Keratinocyte (primary cell): Measurements from ENCODE around the gene RTN4R. TPM values are rescaled to one million over a fixed set of nuclear protein-coding genes. Genes with fewer than 3 reads are reported as not detected.
"Not testable (repeated sequence)": the region's sequence is repeated elsewhere in the genome, so short reads cannot be mapped to it uniquely, and the experiment has no call there.

Experiments used
- DNase-seq: peaks from one replicate; pipeline ENCODE4 v3.0.0-alpha.2; 2011; ENCODE audit warnings: low read depth, missing footprints, low spot score
- FAIRE-seq: peaks from 2 replicates; lab custom pipeline; 2011; peaks lifted over from hg19 to GRCh38; lab: Jason Lieb, UNC
- H2AFZ ChIP-seq: 2 replicates; pipeline ENCODE4 v1.6.0; 2012; ENCODE audit warnings: low read length, control low read depth, inconsistent platforms; ENCODE audit not compliant: control insufficient read depth
- H3K27ac ChIP-seq: 2 replicates; pipeline ENCODE4 v1.5.1; 2011; ENCODE audit warnings: low read length; ENCODE audit not compliant: control insufficient read depth, insufficient read depth
- H3K27me3 ChIP-seq: 3 replicates; pipeline ENCODE4 v1.6.0; 2011; ENCODE audit warnings: low read length; ENCODE audit not compliant: control insufficient read depth, insufficient read depth; ENCODE audit errors: extremely low read depth
- H3K36me3 ChIP-seq, 2 experiments: 2 replicates in 1 of 2; 3 replicates in 1 of 2; pipeline ENCODE4 v1.5.1; 2011; ENCODE audit warnings: low read length in 2 of 2, mild to moderate bottlenecking in 1 of 2; ENCODE audit not compliant: control insufficient read depth in 2 of 2, insufficient read depth in 2 of 2; ENCODE audit errors: extremely low read depth in 1 of 2
- H3K4me1 ChIP-seq: 3 replicates; pipeline ENCODE4 v1.5.1; 2011; ENCODE audit warnings: low read length; ENCODE audit not compliant: control insufficient read depth, insufficient read depth; ENCODE audit errors: extremely low read depth
- H3K4me2 ChIP-seq: 3 replicates; pipeline ENCODE4 v1.6.0; 2011; ENCODE audit warnings: low read depth, low read length; ENCODE audit not compliant: control insufficient read depth, insufficient read depth; ENCODE audit errors: extremely low read depth
- H3K4me3 ChIP-seq, 3 experiments: fragments of 200-600 bp in 1 of 3; sonication (generic) in 1 of 3; 2 replicates in 2 of 3; 3 replicates in 1 of 3; pipeline ENCODE4 v1.5.1; 2011 to 2016; ENCODE audit warnings: low read length in 3 of 3, mild to moderate bottlenecking in 3 of 3, control low read depth in 2 of 3, inconsistent platforms in 1 of 3, low read depth in 1 of 3, mixed read lengths in 1 of 3, mixed run types in 1 of 3, moderate library complexity in 1 of 3; ENCODE audit not compliant: control insufficient read depth in 2 of 3, insufficient read depth in 2 of 3; ENCODE audit errors: extremely low read depth in 1 of 3
- H3K79me2 ChIP-seq: 2 replicates; pipeline ENCODE4 v1.6.0; 2012; ENCODE audit warnings: low read length; ENCODE audit not compliant: control insufficient read depth, insufficient read depth
- H3K9ac ChIP-seq: 3 replicates; pipeline ENCODE4 v1.6.0; 2011; ENCODE audit warnings: low read length; ENCODE audit not compliant: control insufficient read depth, insufficient read depth; ENCODE audit errors: extremely low read depth
- H3K9me1 ChIP-seq: 3 replicates; pipeline ENCODE4 v1.6.0; 2011; ENCODE audit warnings: low read length; ENCODE audit not compliant: control insufficient read depth, insufficient read depth; ENCODE audit errors: extremely low read depth
- H3K9me3 ChIP-seq: 2 replicates; pipeline ENCODE4 v1.5.1; 2012; ENCODE audit warnings: low read depth, low read length; ENCODE audit not compliant: control insufficient read depth
- H4K20me1 ChIP-seq: 3 replicates; pipeline ENCODE4 v1.6.0; 2011; ENCODE audit warnings: low read length; ENCODE audit not compliant: control insufficient read depth, insufficient read depth; ENCODE audit errors: extremely low read depth
- EZH2 ChIP-seq: IDR thresholded peaks from one replicate; pipeline ENCODE4 v1.6.1; 2012; ENCODE audit warnings: inconsistent platforms, mild to moderate bottlenecking, low read length, moderate library complexity
- dilution Hi-C: fragments of 300-500 bp; cut with MboI; formaldehyde crosslinking; loops from one replicate; pipeline ENCODE4 v1.7.0; 2020; ENCODE audit warnings: low sequenced_read_pairs; ENCODE audit not compliant: extremely low pct_ligation_motif_present
- polyA plus RNA-seq, 5 experiments: library from polyadenylated mRNA; depleted of rRNA in 3 of 5; stranded (reverse) in 3 of 5; stranded (forward) in 1 of 5; unstranded in 1 of 5; fragments of >200 nt; gene quantifications; 1 replicate in 1 of 5; 2 replicates in 3 of 5; 3 replicates in 1 of 5; pipeline versions ENCODE4 v1.2.1 to v1.2.3, GENCODE V29; 2011 to 2012; ENCODE audit warnings: missing spikeins in 2 of 5, low read depth in 1 of 5, low replicate concordance in 1 of 5
- TF ChIP-seq, protein P1 (sequence below), 3 experiments: IDR thresholded peaks in 1 of 3; conservative IDR thresholded peaks in 1 of 3; optimal IDR thresholded peaks in 1 of 3; 2 replicates in 2 of 3; 3 replicates in 1 of 3; pipeline versions ENCODE3 to v1.5.1; 2011; ENCODE audit warnings: low read length in 3 of 3, mild to moderate bottlenecking in 3 of 3, moderate library complexity in 2 of 3, control low read depth in 1 of 3, inconsistent platforms in 1 of 3; ENCODE audit not compliant: insufficient read depth in 2 of 3; ENCODE audit errors: extremely low read depth in 1 of 3

Gene RTN4R
- polyA plus RNA-seq, 1 donor (not counting 4 experiments of a cell fraction or from before 2014, with no cell fraction given) = 2.5 TPM

DNA sequence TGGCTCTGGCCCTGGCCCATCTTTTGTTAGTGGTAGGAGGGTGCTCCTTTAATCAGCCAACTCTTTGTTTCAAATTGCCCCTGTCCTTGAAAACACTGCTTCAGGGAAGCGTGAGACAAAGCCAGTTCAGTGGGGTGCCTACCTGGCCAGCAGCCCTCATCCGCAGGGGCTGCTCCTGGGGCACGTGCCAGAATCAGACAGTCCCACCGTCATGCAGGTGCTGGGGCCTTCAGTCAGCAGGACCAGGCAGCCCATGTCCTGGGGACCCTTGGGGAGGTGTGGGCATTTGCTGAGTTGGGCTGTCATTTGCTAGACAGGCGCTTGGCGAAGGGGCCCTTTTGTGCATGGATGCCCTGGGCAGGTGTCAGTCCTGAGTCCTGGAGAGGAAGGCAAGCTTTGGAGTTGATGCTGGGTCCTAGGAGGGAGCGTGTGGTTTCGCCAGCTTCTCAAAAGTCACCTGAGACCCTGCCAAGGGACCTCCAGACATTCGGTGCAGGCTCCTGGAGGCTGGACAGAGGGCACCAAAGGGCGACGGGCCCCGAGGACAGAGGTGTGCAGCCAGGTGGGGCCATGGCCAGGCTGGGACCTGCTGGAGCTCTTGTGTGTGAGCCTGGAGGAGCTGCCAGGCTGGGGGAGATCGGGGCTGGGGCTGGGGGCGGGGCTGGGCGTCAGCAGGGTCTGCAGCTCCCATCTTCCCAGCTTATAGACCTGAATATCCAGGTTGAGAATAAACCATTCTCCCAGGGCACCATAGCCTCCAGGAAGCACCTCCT lies 15.0 kb upstream of the RTN4R start:
- Histone ChIP-seq H3K79me2 (no peaks in the 10 kb centered on the region), H2AFZ (no peak overlapping the region), H3K9ac (no peak overlapping the region), H3K27me3 (no peaks in the 10 kb centered on the region), H3K27ac (no peak overlapping the region), H4K20me1 (no peaks in the 10 kb centered on the region), H3K4me3 (no peak overlapping the region), H3K4me2 (no peak overlapping the region), H3K9me1 (no peaks in the 10 kb centered on the region), H3K4me1 (no peaks in the 10 kb centered on the region), H3K9me3 (no peaks in the 10 kb centered on the region), H3K36me3 (no peaks in the 10 kb centered on the region)
- FAIRE-seq (no peak), DNase-seq (no peak)
- dilution Hi-C loops = no loop called here
- TF ChIP-seq, protein P1, sequence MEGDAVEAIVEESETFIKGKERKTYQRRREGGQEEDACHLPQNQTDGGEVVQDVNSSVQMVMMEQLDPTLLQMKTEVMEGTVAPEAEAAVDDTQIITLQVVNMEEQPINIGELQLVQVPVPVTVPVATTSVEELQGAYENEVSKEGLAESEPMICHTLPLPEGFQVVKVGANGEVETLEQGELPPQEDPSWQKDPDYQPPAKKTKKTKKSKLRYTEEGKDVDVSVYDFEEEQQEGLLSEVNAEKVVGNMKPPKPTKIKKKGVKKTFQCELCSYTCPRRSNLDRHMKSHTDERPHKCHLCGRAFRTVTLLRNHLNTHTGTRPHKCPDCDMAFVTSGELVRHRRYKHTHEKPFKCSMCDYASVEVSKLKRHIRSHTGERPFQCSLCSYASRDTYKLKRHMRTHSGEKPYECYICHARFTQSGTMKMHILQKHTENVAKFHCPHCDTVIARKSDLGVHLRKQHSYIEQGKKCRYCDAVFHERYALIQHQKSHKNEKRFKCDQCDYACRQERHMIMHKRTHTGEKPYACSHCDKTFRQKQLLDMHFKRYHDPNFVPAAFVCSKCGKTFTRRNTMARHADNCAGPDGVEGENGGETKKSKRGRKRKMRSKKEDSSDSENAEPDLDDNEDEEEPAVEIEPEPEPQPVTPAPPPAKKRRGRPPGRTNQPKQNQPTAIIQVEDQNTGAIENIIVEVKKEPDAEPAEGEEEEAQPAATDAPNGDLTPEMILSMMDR (optimal IDR thresholded peaks at IDR 0.05 in 1 of 3, IDR thresholded peaks at IDR 0.05 in 1 of 3, conservative IDR thresholded peaks at IDR 0.05 in 1 of 3; ENCODE audit: extremely low read depth in 1 of 3, insufficient read depth in 2 of 3, low read length in 3 of 3) = no peak
- TF ChIP-seq EZH2 = no peak

DNA sequence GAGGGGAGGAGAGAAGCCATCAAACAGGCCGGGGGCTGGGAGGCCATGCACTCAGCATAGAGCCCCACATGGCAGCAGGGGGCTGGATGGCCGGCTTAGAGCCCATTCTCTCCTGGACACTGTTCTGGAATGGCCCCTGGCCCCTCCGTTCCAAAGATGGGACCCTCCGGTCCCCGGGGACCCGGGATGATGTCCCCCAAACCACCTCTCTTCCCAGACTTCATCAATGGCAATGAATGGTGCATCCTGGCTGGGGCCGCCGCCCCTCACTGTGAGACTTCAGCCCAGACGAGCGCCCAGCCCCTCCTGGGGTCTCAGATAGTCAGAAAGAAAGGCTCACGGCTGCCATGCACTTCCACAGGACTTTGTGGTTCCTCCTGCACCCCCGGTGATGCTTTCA lies 13.8 kb upstream of the RTN4R start:
- FAIRE-seq = no peak
- no peak for DNase-seq
- Histone ChIP-seq H2AFZ (no peak overlapping the region), H3K9me1 (no peaks in the 10 kb centered on the region), H3K9ac (no peak overlapping the region), H3K27me3 (no peaks in the 10 kb centered on the region), H3K27ac (no peak overlapping the region), H3K79me2 (no peaks in the 10 kb centered on the region), H3K36me3 (no peaks in the 10 kb centered on the region), H3K4me3 (no peak overlapping the region), H4K20me1 (no peaks in the 10 kb centered on the region), H3K9me3 (no peaks in the 10 kb centered on the region), H3K4me2 (no peak overlapping the region), H3K4me1 (no peaks in the 10 kb centered on the region)
- dilution Hi-C loops = no loop called here
- TF ChIP-seq, protein P1 (optimal IDR thresholded peaks at IDR 0.05 in 1 of 3, IDR thresholded peaks at IDR 0.05 in 1 of 3, conservative IDR thresholded peaks at IDR 0.05 in 1 of 3; ENCODE audit: extremely low read depth in 1 of 3, insufficient read depth in 2 of 3, low read length in 3 of 3) = no peak

DNA sequence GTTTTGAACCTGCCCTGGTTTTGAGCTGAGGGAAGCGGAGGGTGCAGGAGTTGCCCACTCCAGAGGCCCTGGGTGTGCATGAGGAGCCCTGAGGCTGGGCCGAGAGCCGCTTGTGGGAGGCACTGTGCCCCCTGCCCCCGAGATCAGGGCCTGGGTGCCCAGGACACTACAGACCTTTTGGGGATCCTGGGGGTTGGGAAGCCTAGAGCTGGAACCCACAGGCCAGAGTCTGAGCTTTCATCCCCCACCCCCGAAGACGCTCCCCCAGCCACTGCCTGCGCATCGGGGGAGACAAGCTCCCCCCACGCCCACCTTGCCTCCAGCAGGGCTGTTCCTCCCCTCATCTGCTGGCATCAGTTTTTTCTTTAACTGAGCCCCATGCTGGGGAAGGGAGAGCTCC lies 13.4 kb upstream of the RTN4R start:
- H3K27ac ChIP-seq, H3K36me3 ChIP-seq, FAIRE-seq, H2AFZ ChIP-seq, H3K9me1 ChIP-seq, H4K20me1 ChIP-seq, H3K9me3 ChIP-seq, H3K4me2 ChIP-seq, dilution Hi-C loops, DNase-seq, H3K27me3 ChIP-seq, H3K9ac ChIP-seq, H3K4me3 ChIP-seq, H3K4me1 ChIP-seq, H3K79me2 ChIP-seq: not testable (repeated sequence)
